Activated naive CD8-positive, alpha-beta T cell (primary cell): ENCODE measurements around the gene KCNE1.
A peak's percentile ranks its signal among the peaks of the same experiment; 100 is the strongest.

Experiments
- H3K27ac Mint-ChIP-seq: one replicate; pipeline ENCODE4 v1.8.0; 2021; ENCODE audit warnings: mixed read lengths
- H3K27me3 Mint-ChIP-seq: one replicate; pipeline ENCODE4 v1.8.0; 2021; ENCODE audit warnings: mixed read lengths
- H3K36me3 Mint-ChIP-seq: one replicate; pipeline ENCODE4 v1.8.0; 2021; ENCODE audit warnings: mixed read lengths
- H3K4me1 Mint-ChIP-seq: one replicate; pipeline ENCODE4 v1.8.0; 2021; ENCODE audit warnings: low read depth, mixed read lengths
- H3K4me3 Mint-ChIP-seq: one replicate; pipeline ENCODE4 v1.8.0; 2021; ENCODE audit warnings: mild to moderate bottlenecking, mixed read lengths
- H3K9me3 Mint-ChIP-seq: one replicate; pipeline ENCODE4 v1.8.0; 2021; ENCODE audit warnings: low read depth, mixed read lengths

KCNE1 gene

DNA sequence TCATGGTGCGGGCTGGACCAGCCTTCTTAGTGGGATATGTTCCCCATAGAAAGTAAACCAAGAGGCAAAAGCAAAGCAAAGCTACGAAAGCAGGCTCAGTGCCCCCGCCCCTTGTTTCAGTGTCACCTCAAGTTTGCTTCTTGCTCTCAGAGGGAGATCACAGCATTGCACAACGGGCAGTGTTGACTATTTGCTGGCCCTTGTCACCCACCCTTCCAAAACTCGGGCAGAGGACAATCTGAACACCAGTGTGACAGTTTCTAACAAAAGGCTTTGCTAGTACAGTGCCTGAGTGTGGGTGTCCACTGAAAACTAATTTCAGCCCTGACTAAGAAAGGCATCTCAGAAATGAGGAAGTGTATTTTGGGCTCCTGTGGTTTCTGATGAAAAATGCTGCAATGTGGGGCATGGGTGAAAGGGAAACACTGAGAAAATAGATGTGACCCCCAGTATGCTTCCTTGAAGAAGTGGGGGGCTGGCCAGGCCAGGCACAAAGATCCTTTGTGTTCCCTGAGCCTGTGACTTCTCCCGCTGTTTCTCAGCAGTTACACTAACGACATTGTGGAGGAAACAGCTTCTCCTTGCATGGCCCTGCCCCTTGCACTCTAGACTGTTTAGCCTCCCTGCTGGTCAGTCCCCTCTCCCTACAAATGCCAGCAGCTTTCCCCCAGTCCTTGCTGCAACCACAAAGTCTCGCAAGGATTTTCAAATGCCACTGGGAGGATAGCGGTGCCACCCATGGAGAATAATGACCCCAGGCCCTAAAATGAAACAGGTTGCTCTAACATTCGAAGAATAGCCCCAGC, 33.3 kb upstream of the KCNE1 start:
- Mint-ChIP-seq H3K4me1 (peaks cover 2% of the 10 kb centered on the region), H3K27ac (no peak overlapping the region), H3K27me3 (no peaks in the 10 kb centered on the region), H3K9me3 (no peaks in the 10 kb centered on the region), H3K4me3 (no peak overlapping the region), H3K36me3 (peaks cover 8% of the 10 kb centered on the region)

DNA sequence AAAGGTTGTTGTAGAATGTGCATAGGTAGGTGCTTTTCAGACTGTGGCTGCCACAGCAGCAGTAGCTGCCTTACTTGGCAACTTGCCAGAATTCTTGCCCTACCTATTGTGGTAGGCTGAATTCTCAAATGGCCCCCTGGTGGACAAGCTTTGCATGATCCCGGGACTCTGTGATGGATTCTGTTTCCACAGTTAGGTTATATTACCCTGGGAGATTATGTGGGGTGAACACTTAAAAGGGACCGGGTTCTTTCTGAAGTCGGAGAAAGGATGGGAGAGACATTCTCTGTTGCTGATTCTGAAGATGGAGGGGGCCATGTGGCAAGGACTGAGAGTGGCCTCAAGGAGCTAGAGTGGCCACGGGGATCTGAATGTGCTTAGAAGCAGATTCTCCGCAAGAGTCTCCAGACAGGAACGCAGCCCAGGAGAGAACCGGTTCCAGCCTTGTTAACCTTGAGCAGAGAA, 32.1 kb upstream of the KCNE1 start:
- Mint-ChIP-seq H3K9me3 (no peaks in the 10 kb centered on the region), H3K4me3 (no peak overlapping the region), H3K36me3 (peaks cover 6% of the 10 kb centered on the region), H3K27ac (no peak overlapping the region), H3K4me1 (peaks cover 2% of the 10 kb centered on the region), H3K27me3 (no peaks in the 10 kb centered on the region)

DNA sequence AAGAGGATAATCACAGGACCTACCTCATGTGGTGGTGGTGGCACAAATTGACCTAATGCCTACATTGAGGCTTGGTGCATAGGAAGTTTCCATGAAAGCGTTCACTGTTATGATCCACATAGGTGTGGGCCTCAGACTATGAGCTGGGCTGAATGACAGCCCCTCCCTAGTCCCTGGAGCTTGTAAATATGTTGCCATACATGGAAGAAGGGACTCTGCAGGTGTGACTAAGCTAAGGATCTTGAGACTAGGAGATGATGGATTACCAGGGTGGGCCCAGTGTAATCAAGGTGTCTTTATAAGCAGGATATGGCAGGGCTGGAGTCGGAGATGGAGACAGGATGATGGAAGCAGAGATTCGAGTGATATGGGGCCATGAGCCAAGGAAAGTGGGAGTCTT, 31.0 kb upstream of the KCNE1 start:
- Mint-ChIP-seq H3K27ac (no peak overlapping the region), H3K4me1 (peaks cover 2% of the 10 kb centered on the region), H3K4me3 (no peak overlapping the region), H3K27me3 (no peaks in the 10 kb centered on the region), H3K36me3 (peaks cover 6% of the 10 kb centered on the region), H3K9me3 (no peaks in the 10 kb centered on the region)

DNA sequence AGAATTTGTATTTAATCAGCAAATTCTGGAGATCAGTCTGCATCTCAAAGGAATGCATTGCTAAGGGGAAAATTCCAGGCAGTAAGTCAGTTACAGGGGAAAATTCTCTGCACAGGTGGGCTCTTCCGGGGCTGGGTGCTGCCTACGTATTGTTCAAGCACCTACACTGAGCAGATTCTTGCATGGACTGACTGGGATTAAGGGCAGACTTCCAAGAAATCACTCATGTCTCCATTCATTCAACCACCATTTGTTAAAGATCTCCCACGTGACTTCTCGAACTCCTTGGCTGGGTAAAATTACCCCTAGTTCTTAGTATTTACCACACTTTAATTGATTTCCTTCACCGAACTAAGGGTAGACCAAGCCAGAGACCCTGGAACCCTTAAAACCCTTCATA, 28.2 kb upstream of the KCNE1 start:
- H3K4me3 Mint-ChIP-seq = no peak overlapping the region
- no peaks in the 10 kb centered on the region for H3K27me3 Mint-ChIP-seq
- no peaks in the 10 kb centered on the region for H3K9me3 Mint-ChIP-seq
- H3K4me1 Mint-ChIP-seq = no peaks in the 10 kb centered on the region
- H3K36me3 Mint-ChIP-seq = peaks cover 10% of the 10 kb centered on the region
- no peak overlapping the region for H3K27ac Mint-ChIP-seq

DNA sequence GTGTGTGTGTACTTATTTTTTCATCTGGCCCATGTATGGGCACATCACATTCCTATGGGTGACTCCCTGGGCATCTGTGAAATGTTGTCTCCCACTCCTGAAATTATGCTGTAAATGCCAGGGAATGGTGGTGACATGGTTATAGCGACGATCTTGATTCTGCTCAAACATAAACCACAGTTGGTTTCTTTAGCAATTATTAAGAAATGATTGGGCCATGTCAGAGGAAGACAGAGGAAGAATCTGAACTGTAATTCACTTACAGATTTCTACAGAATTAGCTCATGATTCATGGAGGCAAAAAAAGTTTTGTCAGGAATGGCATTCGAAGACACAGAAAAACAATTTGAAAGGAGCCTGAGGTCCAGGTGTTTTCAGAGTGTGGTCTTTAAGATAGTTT, 25.8 kb upstream of the KCNE1 start:
- Mint-ChIP-seq H3K27ac (no peak overlapping the region), H3K27me3 (no peaks in the 10 kb centered on the region), H3K4me3 (no peak overlapping the region)

DNA sequence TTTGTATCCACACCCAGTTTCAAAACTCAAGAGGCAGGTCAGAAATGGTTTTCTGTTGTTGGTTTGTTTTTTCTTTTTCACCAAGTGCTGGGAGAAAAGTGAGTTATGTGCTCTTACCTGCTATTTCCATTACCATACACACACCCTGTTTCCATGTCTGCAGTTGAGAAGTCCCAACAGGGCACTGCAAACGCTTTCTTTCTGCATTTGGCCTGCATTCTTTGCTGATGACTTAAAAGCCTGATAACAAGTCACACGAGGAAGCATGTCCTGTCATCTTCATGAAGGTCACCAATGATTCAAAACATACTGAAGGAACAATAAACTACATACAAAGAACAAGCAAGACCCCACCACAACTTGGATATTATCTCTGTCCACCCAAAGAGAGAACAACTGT, 24.8 kb upstream of the KCNE1 start:
- Mint-ChIP-seq H3K27me3 (no peaks in the 10 kb centered on the region), H3K27ac (no peak overlapping the region), H3K4me1 (no peaks in the 10 kb centered on the region), H3K4me3 (no peak overlapping the region), H3K36me3 (peaks cover 7% of the 10 kb centered on the region), H3K9me3 (no peaks in the 10 kb centered on the region)

More for the DNA sequence above, 25.8 kb upstream of the KCNE1 start:
- no peaks in the 10 kb centered on the region for H3K4me1 Mint-ChIP-seq
- H3K9me3 Mint-ChIP-seq = no peaks in the 10 kb centered on the region
- H3K36me3 Mint-ChIP-seq = peaks cover 12% of the 10 kb centered on the region

DNA sequence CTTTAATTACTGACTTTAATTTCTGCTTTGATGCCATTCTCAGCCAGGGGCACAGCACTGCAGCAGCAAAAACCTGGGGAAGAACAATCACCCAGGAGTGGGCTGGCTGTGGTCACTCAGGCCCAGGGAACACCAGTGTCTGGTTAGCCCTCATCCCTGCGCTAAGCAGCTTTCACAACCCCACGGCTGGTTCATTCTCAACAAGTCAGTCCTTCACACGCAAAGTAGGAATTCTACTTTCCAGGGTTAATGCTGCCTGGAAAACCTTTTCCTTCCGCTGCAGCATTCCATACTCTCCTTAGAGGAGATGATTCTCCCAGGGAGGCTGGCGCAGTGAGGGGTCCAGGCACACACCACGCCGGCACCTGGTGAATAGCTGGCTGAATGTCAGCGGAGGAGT, 24.3 kb upstream of the KCNE1 start:
- no peaks in the 10 kb centered on the region for H3K4me1 Mint-ChIP-seq
- H3K36me3 Mint-ChIP-seq = peaks cover 7% of the 10 kb centered on the region
- H3K9me3 Mint-ChIP-seq = no peaks in the 10 kb centered on the region
- no peaks in the 10 kb centered on the region for H3K27me3 Mint-ChIP-seq
- no peak overlapping the region for H3K4me3 Mint-ChIP-seq
- no peak overlapping the region for H3K27ac Mint-ChIP-seq

DNA sequence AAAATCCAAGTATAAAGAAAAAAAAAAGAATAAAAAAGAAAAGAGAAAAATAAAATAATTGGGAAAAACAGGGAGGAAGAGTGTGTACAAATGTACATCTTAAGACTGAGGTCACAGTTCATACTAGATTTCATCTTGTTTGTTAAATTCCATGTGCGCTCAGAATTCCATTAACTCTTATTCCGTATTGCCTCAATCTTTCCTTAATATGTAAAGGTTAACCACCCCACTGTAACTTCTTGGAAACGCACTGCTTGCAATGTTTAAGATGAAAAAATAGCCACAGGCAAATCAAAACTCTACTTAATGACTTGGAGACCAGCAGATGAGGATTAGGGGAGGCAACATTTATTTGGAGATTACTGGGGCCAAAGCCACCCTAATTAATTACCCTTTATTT, 23.9 kb upstream of the KCNE1 start:
- H3K36me3 Mint-ChIP-seq = peaks cover 7% of the 10 kb centered on the region
- no peaks in the 10 kb centered on the region for H3K9me3 Mint-ChIP-seq
- H3K27ac Mint-ChIP-seq = no peak overlapping the region
- H3K27me3 Mint-ChIP-seq = no peaks in the 10 kb centered on the region
- no peak overlapping the region for H3K4me3 Mint-ChIP-seq
- no peaks in the 10 kb centered on the region for H3K4me1 Mint-ChIP-seq

DNA sequence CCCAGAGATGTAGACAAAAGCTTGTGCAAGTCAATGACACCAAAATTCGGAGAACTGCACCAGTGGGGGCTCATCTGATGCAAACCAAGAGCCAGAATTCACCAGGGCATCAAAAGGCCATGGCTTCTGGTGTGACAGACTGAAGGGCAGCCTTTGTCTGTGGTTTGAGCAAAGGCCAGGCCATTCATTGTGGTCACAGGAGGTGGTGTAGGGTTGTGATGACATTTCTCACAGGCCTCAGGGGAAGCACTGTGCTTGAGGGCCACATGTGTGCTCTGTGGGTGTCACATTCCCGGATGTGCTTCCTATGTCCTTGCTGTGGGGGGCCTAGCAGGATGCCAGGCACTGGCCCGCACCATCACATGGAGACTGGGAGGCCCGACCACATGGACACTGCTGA, 22.5 kb upstream of the KCNE1 start:
- Mint-ChIP-seq H3K36me3 (peaks cover 7% of the 10 kb centered on the region), H3K27me3 (no peaks in the 10 kb centered on the region), H3K27ac (no peak overlapping the region), H3K4me1 (no peaks in the 10 kb centered on the region), H3K9me3 (no peaks in the 10 kb centered on the region), H3K4me3 (no peak overlapping the region)

DNA sequence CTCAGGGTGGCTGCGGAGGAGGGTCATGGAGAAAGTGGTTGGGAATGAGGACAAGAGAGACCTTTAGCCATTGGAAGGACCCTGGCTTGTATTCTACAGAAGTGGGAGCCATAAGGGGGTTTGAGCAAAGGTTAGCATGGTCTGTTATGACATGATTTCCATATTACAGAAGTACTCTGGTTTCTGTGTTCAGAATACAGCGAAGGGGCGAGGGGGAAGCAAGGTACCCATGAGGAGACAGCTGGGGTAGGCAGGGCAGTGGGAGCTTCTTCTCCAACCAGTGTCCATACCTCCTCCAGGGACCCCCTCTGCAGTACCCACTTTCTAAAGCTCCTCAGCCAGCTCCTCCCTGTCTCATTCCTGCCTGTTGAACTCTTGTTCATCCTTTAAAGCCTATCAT, 21.9 kb upstream of the KCNE1 start:
- Mint-ChIP-seq H3K36me3 (peaks cover 7% of the 10 kb centered on the region), H3K27me3 (no peaks in the 10 kb centered on the region), H3K27ac (no peak overlapping the region), H3K4me3 (no peak overlapping the region), H3K9me3 (no peaks in the 10 kb centered on the region), H3K4me1 (no peaks in the 10 kb centered on the region)

DNA sequence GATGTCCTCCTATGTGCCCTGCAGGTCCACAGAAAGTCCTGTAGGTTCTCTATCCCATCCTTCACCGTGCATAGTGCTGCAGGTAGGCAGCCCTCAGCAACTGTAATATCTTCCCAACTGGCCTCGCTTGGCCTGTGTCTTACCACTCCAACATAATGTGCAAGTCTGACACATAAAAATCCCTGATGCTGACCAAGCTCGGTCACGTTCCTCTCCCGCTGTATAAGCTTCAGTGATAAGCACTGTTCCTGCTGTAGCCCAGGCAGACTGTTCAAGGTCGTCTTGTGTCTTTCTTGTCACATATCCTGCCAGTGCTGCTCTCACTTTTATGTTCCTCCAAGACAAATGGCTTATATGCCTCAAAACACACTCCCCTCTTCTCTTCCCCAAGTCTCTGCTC, 19.4 kb upstream of the KCNE1 start:
- H3K4me3 Mint-ChIP-seq = no peak overlapping the region
- no peak overlapping the region for H3K27ac Mint-ChIP-seq
- peaks cover 15% of the 10 kb centered on the region for H3K4me1 Mint-ChIP-seq
- peaks cover 5% of the 10 kb centered on the region for H3K36me3 Mint-ChIP-seq
- no peaks in the 10 kb centered on the region for H3K9me3 Mint-ChIP-seq
- H3K27me3 Mint-ChIP-seq = no peaks in the 10 kb centered on the region

DNA sequence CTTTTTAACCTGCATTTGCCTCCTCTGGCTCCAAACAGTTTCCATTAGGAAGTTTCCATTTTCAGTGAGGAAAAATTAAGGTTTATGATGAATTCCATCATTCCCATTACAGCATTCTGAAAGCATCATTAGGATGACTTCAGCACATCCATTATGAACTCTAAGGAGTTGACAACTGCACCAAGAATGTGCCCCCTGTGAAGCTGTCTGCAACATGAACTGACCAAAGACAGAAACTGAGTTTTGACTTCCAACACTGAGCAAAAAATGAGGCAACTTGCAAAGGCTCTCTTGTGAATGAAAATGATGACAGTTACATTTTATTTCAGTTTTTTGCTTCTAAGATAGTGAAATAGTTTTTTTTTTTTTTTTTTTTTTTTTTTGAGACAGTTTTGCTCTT, 18.3 kb upstream of the KCNE1 start:
- no peak overlapping the region for H3K27ac Mint-ChIP-seq
- peaks cover 24% of the 10 kb centered on the region for H3K4me1 Mint-ChIP-seq
- no peaks in the 10 kb centered on the region for H3K27me3 Mint-ChIP-seq
- H3K36me3 Mint-ChIP-seq = peaks cover 5% of the 10 kb centered on the region
- no peak overlapping the region for H3K4me3 Mint-ChIP-seq
- H3K9me3 Mint-ChIP-seq = no peaks in the 10 kb centered on the region

DNA sequence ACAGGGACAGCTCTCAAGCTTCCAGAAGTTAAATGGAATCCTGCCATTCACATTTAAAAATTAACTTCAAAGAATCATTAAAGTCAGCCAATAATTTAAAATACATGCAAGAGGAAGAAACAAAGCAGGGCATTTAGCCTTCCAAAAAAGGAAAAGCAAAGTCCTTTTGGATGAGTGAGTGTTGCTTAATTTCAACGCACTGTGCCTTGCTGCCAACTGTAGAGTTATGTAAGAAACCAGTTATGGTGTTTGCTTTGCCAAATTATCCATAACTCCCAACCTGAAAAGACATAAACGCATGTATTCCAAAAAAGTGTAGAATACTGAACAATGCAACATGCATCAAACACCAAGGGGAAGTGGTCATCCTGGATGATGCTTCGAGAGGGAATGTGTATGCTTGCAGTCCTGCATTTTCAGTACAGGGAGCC, 16.1 kb upstream of the KCNE1 start:
- Mint-ChIP-seq H3K9me3 (no peaks in the 10 kb centered on the region), H3K4me3 (no peak overlapping the region), H3K27me3 (no peaks in the 10 kb centered on the region), H3K36me3 (peaks cover 2% of the 10 kb centered on the region), H3K27ac (peak overlapping the region; percentile 61), H3K4me1 (peaks cover 29% of the 10 kb centered on the region)

DNA sequence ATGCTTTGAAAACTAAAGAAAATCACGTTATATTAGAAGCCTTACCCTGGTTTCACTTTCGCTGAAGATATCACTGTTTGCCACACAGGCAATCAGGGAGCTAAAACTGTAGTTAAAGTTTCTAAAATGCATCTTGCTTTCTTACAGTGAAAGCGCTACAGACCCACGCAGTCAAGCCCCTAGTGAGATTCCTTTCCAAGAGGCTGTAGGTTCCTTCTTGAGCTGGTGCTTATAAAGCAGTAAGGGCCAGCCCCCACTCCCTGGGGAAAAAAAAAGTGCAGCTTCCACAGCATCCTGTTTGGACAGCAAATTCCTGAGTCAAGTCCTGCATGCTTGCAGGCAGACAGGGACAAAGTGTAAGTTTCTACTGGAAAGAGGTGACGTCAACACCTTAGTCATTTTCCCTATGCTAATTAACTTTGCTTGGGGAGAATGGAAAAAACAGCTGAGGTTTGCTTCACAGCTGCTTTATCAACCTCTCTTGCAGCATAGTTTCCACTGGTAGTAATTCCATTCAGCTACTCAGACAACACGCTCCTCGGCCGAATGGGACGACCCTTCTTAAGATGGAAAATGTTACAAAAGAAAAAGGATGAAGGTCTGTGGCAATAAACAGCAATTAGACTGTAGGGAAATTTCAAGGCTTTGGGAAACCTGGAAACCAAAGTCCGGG, 14.7 kb upstream of the KCNE1 start:
- Mint-ChIP-seq H3K27me3 (no peaks in the 10 kb centered on the region), H3K9me3 (no peaks in the 10 kb centered on the region), H3K27ac (peak overlapping the region; percentile 95), H3K4me1 (peaks cover 32% of the 10 kb centered on the region), H3K36me3 (peaks cover 2% of the 10 kb centered on the region), H3K4me3 (peak overlapping the region; percentile 71)

DNA sequence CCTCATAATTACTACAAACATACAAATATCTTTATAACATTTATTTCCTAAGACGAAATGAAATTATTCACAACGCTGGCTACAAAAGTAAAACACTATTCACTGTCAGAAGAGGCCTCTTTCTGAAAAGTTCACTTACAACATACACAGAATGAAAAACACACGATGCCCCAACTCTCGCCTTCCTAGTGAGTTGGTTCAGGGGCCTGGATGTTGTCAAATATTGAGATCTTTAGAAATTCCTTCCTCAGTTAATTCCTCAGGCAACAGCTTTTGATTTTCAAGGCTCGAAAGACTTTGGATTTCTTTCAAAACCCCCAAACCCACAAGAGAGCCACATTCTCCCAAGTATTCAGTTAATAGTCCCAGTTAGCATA, 14.2 kb upstream of the KCNE1 start:
- Mint-ChIP-seq H3K9me3 (no peaks in the 10 kb centered on the region), H3K27ac (peak overlapping the region; percentile 95), H3K27me3 (no peaks in the 10 kb centered on the region), H3K36me3 (peaks cover 5% of the 10 kb centered on the region), H3K4me1 (peaks cover 32% of the 10 kb centered on the region), H3K4me3 (peak overlapping the region; percentile 71)
